DOHH2 (cell line): Measurements from ENCODE around the gene STPG4.

Experiments
- EZH2phosphoT487 ChIP-seq: fragments of 200-600 bp; sonication (generic); IDR thresholded peaks from 2 replicates; pipeline ENCODE4 v1.6.1; 2017; ENCODE audit warnings: borderline replicate concordance, mild to moderate bottlenecking, antibody characterized with exemption, low read length, moderate library complexity, mixed read lengths
- TF ChIP-seq, protein P1 (sequence below): fragments of 200-600 bp; sonication (generic); IDR thresholded peaks from one replicate; pipeline ENCODE4 v1.5.1; 2014; ENCODE audit warnings: antibody characterized with exemption, mild to moderate bottlenecking, low read depth, low read length; ENCODE audit not compliant: poor library complexity, severe bottlenecking

DNA sequence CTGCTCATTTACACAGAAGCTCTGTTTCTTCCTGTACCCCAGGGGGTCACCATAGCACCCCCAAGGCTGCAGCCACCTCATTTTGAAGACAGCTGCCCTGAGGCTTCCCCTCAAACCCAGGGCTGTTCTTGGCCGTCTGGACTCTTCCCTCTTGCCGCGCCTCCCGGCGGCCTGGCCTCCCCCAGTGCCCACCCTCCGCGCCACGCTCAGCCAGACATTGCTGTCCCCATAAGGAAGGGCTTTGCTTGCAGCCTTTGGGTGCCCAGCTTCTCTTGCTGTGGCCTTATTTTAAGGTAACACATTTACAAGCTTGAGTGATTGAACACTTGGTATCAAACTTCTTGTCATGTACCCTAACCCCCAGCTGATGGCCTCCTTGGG is 79.0 kb downstream of the STPG4 start:
- TF ChIP-seq, protein P1, sequence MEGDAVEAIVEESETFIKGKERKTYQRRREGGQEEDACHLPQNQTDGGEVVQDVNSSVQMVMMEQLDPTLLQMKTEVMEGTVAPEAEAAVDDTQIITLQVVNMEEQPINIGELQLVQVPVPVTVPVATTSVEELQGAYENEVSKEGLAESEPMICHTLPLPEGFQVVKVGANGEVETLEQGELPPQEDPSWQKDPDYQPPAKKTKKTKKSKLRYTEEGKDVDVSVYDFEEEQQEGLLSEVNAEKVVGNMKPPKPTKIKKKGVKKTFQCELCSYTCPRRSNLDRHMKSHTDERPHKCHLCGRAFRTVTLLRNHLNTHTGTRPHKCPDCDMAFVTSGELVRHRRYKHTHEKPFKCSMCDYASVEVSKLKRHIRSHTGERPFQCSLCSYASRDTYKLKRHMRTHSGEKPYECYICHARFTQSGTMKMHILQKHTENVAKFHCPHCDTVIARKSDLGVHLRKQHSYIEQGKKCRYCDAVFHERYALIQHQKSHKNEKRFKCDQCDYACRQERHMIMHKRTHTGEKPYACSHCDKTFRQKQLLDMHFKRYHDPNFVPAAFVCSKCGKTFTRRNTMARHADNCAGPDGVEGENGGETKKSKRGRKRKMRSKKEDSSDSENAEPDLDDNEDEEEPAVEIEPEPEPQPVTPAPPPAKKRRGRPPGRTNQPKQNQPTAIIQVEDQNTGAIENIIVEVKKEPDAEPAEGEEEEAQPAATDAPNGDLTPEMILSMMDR = no peak
- no peak for TF ChIP-seq EZH2phosphoT487
